ENCODE results near the gene ABR.
"Not testable (repeated sequence)": the region's sequence is repeated elsewhere in the genome, so short reads cannot be mapped to it uniquely, and the experiment has no call there.

The ABR gene

DNA sequence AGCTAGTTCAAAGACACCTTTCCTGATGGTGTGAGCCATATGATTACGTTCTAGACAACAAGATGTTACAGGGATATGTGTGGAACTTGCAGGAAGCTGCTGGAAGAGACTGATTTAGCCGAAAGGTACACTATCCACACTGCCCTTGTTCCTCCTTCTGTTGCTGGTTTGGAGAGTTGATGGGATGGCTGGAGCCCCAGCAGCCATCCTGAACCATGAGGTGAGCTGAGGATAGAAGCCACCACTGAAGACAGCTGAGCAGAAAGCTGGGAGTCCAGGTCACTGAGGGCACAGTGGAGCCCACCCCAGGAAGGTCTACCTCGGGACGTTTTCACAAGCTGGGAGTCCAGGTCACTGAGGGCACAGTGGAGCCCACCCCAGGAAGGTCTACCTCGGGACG, 51.3 kb downstream of the ABR start:
- H3K4me1 Mint-ChIP-seq (ENCODE audit: low read depth); H3K27me3 Mint-ChIP-seq; H3K9me3 Mint-ChIP-seq (ENCODE audit: low read depth); H3K4me3 Mint-ChIP-seq; H3K27ac Mint-ChIP-seq; H3K36me3 Mint-ChIP-seq: not testable (repeated sequence)

DNA sequence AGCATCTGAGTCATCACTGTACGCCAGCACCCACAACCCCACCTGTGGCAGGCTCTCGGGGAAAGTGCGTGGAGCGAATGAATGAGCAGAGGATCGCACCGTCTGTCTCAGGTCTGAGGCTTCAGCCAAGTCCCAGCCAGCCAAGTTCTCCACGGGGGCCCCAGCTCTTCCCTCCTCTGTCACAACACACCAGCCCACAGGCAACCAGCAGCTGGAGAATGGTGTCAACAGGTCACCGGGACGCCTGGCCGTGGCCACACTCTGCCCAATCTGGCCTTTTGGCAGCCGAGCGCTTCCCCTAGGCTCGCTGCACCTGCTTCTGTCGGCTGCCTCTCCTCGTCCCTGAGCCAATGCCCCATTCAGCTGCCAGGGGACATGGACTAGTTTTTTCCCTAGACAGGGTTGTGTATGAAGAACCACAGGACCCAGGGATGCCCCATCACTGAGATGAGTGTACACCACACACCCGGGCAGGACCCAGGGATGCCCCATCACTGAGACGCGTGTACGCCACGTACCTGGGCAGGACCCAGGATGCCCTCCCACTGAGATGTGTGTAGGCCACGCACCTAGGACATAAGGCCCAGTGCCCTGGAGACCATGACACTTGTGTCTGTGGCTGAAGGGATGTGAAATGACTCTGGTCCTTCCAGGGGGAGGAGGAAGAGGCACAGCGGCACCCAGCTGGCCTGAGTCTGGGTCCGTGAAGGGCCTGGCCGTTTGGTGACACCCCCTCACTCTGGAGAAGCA, 52.8 kb downstream of the ABR start:
- Mint-ChIP-seq H3K27ac (no peak overlapping the region), H3K4me3 (no peak overlapping the region), H3K9me3 (ENCODE audit: low read depth) (no peaks in the 10 kb centered on the region), H3K4me1 (ENCODE audit: low read depth) (peaks cover 7% of the 10 kb centered on the region), H3K36me3 (peaks cover 7% of the 10 kb centered on the region), H3K27me3 (peaks cover 2% of the 10 kb centered on the region)

DNA sequence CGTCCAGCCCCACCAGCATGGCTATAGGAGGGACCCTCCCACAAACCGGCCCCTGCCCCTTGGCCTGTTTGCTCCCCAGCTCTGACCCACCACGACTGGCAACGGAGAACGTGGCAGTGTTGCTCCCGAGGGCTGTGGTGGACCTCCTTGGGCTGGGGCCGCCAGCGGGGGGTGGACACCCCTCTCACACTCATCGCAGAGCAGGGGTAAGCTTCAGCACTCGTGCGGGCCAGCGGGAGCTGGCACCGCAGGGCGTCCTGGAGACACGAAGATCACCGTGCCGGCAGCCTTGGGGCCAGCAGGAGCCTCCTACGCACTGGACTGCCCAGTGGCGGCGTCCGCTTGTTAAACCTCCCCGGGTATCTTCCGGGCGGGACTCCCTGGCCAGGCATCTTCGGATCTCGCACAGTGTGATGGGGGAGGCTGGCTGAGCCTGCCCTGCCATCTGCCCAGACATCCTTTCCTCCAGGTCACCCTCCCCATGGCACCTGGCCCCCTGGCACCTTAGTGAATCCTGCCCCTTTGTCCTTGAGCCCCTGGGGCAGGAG, 53.5 kb downstream of the ABR start:
- Mint-ChIP-seq H3K27ac (no peak overlapping the region), H3K9me3 (ENCODE audit: low read depth) (no peaks in the 10 kb centered on the region), H3K36me3 (peaks cover 7% of the 10 kb centered on the region), H3K4me3 (no peak overlapping the region), H3K27me3 (peaks cover 2% of the 10 kb centered on the region), H3K4me1 (ENCODE audit: low read depth) (peaks cover 7% of the 10 kb centered on the region)

DNA sequence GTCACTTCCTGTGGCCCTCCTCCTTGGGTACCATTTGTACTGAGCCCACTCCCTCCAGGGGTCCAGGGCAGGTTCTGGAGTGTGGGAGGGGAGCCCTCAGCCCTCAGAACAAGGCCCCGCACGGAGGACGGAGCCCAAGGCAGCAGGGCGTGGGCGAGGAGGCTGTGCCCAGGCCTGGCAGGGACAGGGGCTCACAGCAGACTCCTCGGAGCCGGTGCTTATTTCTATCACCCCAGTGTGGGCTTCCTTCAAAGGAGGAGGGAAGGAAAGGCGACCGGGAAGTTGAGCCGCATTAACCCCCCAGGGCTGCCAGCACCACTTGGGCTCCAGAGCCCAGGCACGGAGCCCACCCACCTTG, 54.0 kb downstream of the ABR start:
- no peaks in the 10 kb centered on the region for H3K9me3 Mint-ChIP-seq (ENCODE audit: low read depth)

DNA sequence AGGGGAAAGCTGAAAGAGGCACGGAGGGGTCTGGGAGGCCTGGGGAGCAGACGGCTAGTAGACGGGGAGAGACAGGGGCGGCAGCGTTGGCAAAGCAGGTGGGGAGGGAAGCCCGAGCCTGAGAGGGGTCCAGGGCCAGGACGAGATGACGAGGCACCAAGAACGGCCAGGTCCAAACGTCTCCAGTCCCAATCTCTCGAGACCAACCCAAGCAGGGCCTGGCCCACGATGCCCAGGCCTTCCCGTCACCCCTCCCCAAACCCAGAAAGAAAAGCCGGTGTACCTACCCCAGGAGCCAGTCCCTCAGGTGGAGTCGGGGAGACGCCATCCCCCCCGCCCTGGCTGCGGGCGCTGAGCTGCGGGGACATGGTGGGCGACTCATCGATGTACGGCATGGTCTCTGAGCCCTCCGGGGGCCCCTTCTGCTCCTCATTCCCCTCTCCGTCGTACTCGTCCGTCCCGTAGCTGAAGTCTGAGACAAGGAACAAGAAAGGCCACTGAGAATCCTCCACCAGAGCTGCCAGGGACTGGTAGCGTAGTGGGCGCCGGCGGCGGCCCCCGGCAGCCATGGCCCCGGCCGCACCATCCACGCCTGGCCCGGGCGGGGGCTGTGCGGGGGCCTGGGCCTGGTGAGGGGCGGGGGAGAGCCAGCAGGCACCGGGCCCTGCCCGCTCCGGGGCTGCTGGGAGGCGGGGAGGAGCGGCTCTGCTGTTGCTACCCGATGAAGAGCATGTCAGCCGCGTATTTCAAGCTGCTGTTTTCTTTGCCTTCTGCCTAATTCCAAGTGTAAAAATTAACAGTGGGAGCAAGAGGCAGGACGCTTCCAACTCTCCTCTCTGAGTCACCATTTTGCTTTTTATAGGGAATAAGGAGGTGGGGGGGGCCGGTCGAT, 54.6 kb downstream of the ABR start:
- peaks cover 7% of the 10 kb centered on the region for H3K36me3 Mint-ChIP-seq
- no peak overlapping the region for H3K4me3 Mint-ChIP-seq
- H3K27ac Mint-ChIP-seq, result no peak overlapping the region
- H3K9me3 Mint-ChIP-seq (ENCODE audit: low read depth), result no peaks in the 10 kb centered on the region
- peaks cover 7% of the 10 kb centered on the region for H3K4me1 Mint-ChIP-seq (ENCODE audit: low read depth)
- peaks cover 2% of the 10 kb centered on the region for H3K27me3 Mint-ChIP-seq

More for the DNA sequence above, 54.0 kb downstream of the ABR start:
- Mint-ChIP-seq H3K27me3 (peaks cover 2% of the 10 kb centered on the region), H3K4me3 (no peak overlapping the region), H3K36me3 (peaks cover 7% of the 10 kb centered on the region), H3K27ac (no peak overlapping the region), H3K4me1 (ENCODE audit: low read depth) (peaks cover 7% of the 10 kb centered on the region)

DNA sequence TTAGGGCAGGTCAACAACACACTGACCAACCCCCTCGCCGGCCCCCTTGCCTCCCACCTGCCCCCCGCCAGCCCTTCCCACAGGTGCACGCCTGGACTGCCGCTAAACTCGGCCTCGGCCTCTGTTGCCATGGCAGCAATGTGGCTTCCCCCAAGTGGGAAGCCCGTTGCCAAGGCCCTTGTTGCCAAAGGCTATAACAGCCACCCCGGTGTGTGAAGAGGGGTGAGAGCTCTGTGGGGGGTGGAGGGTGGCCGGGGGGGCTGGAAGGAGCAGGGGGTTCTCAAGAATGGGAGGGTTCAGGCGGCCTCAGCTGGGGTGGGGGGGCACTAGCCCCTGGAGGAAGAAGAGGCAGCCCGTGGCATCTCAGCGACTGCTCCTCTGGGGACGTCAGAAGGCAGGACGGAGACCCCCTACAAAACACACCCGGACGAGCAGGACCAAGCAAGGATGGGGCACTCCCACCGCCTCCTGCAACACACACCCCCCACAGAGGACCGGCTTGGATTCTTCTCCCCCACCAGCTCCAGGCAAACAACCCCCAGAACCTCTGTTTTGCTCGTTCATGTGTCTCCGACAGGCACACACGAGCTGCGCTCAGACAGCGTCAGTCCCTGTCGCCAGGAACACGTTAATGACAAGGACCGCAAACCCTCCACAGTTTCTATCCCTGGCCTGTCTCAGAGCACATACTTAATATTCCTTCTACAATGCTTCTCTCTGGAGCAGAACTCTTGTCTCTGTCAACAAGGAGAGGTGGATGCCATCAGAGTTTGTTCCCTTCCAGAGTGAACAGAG, 55.7 kb downstream of the ABR start:
- H3K36me3 Mint-ChIP-seq, result peaks cover 7% of the 10 kb centered on the region
- no peaks in the 10 kb centered on the region for H3K9me3 Mint-ChIP-seq (ENCODE audit: low read depth)
- H3K27ac Mint-ChIP-seq, result no peak overlapping the region
- peaks cover 7% of the 10 kb centered on the region for H3K4me1 Mint-ChIP-seq (ENCODE audit: low read depth)
- peaks cover 2% of the 10 kb centered on the region for H3K27me3 Mint-ChIP-seq
- no peak overlapping the region for H3K4me3 Mint-ChIP-seq

DNA sequence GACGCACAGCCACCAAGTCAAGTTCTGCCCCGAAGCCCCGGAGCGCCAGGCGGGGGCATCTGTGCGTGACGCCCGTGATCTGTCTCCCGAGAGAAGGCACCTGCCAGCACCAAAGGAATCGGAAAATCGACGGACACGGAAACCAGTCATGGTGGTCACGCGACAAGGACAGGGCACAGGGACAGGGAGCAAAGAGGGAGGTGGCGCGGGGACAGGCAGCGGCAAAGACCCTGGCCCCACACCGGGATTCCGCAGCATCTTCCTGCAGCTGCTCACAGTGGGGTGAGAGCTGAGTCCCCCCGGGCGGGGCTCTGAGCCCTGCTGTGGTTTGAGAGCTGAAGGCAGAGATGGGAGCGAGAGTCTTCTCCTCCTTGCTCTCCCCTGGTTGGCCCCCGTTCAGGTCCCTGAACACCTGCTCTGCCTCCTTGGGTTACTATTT, 56.4 kb downstream of the ABR start:
- Mint-ChIP-seq H3K27ac (no peak overlapping the region), H3K4me1 (ENCODE audit: low read depth) (peaks cover 7% of the 10 kb centered on the region), H3K9me3 (ENCODE audit: low read depth) (no peaks in the 10 kb centered on the region), H3K36me3 (peaks cover 4% of the 10 kb centered on the region), H3K4me3 (no peak overlapping the region), H3K27me3 (peaks cover 2% of the 10 kb centered on the region)

DNA sequence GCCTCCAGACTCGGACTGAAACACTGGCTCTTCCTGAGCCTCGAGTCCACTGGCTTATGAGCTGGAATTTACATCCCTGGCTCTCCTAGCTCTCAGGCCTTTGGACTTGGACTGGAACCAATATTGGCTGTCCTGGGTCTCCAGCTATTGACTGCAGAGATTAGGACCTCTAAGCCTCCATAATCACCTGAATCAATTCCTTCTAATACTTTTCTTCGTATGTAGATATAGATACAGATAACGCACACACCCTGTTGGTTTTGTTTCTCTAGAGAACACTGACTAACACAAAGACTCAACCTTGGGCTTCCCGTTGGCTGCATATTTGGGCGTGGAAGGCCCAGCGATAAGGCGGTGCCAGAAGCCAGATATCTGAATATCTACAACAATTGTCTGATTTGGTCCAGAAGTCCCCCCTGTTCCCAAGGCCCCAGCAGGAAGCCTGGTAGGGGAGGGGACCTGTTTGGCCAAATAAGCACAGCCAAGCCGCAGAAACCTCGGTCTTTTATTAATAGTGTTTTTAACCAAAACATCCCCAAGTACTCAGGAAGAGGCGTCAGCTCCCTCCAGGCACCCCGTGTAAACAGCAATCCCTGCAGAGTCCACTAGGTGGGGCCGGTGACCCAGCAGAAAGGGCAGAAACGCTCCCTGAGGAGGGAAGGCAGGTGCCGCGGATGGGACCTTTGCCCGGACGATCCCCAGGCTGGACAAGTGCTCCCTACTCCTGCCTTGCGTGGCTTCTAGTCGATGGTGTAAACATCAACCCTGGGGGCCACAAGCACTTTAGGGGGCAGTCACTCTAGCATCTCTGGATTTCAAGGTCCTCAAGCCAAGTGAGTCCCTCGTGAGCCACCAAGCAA, 57.0 kb downstream of the ABR start:
- H3K36me3 Mint-ChIP-seq, result peaks cover 3% of the 10 kb centered on the region
- peaks cover 2% of the 10 kb centered on the region for H3K27me3 Mint-ChIP-seq
- no peak overlapping the region for H3K4me3 Mint-ChIP-seq
- peaks cover 7% of the 10 kb centered on the region for H3K4me1 Mint-ChIP-seq (ENCODE audit: low read depth)
- no peaks in the 10 kb centered on the region for H3K9me3 Mint-ChIP-seq (ENCODE audit: low read depth)
- no peak overlapping the region for H3K27ac Mint-ChIP-seq

DNA sequence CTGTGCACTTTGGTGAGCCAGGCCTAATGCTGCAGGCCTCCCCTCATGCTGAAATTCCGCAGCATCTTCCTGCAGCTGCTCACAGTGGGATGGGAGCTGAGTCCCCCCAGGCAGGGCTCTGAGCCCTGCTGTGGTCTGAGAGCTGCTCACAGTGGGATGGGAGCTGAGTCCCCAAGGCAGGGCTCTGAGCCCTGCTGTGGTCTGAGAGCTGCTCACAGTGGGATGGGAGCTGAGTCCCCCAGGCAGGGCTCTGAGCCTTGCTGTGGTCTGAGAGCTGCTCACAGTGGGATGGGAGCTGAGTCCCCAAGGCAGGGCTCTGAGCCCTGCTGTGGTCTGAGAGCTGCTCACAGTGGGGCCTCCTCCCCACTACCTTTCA, 58.4 kb downstream of the ABR start:
- not testable (repeated sequence) for H3K27me3 Mint-ChIP-seq; H3K36me3 Mint-ChIP-seq; H3K4me1 Mint-ChIP-seq (ENCODE audit: low read depth); H3K9me3 Mint-ChIP-seq (ENCODE audit: low read depth); H3K27ac Mint-ChIP-seq; H3K4me3 Mint-ChIP-seq

DNA sequence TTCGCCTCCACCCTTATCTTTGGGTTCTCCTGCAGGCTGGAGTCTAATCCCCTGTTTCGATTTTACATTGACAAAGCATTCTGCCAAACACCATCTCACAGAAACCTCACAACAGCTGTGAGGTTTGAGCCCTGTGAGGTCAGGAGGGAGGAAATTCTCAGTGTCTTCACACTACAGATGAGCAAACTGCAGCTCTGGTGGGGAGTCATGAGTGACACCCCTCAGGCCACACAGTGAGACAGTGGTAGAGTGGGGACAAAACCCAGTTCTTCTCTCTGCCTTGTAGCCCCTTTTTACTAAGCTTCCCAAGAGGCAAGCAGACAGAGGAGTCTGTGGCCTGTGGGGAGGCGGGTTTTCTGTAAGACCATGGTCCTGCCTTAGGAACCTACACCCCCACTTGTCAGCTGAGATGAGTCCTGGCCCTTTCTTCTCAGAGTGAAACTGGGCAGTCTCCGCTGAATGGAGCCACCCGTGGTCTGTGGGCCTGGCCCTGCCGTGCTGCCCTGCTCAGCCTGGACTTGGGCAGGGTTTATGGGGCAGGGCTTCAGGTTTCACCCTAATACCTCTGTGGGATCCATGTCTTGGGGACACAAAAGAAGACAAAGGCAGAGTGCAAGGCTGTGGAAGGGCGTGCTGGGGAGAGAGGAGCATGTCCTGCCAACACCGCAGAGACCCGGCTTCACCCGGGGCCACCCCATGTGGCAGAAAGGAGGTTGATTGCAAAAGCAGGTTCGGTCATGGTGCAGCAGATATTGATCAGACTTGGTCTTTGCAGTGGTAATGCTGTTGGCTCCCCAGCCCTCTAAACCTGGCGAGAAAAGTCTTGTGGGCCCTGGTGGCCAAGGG, 59.0 kb downstream of the ABR start:
- no peaks in the 10 kb centered on the region for H3K9me3 Mint-ChIP-seq (ENCODE audit: low read depth)

DNA sequence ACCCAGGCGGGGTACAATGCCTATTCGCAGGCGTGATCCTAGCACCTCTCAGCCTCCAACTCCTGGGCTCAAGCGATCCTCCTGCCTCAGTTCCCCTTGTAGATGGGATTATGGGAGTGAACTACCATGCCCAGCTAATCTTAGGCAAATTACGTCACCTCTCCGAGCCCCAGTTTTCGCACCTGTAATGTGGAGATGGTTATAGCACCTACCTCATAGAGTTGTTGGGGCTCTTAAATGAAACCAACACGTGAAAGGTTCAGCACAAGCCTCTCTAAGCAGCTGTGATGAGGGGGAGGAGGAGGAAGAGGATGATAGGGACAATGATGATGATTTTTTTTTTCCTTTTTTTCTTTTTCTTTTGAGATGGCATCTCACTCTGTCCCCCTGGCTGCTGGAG, 59.9 kb downstream of the ABR start:
- no peak overlapping the region for H3K27ac Mint-ChIP-seq
- H3K4me1 Mint-ChIP-seq (ENCODE audit: low read depth), result peaks cover 16% of the 10 kb centered on the region
- H3K36me3 Mint-ChIP-seq, result peaks cover 3% of the 10 kb centered on the region
- H3K27me3 Mint-ChIP-seq, result peaks cover 2% of the 10 kb centered on the region
- no peaks in the 10 kb centered on the region for H3K9me3 Mint-ChIP-seq (ENCODE audit: low read depth)
- no peak overlapping the region for H3K4me3 Mint-ChIP-seq

More for the DNA sequence above, 59.0 kb downstream of the ABR start:
- Mint-ChIP-seq H3K27me3 (peaks cover 2% of the 10 kb centered on the region), H3K4me1 (ENCODE audit: low read depth) (peaks cover 9% of the 10 kb centered on the region), H3K36me3 (peaks cover 3% of the 10 kb centered on the region), H3K4me3 (no peak overlapping the region), H3K27ac (no peak overlapping the region)

DNA sequence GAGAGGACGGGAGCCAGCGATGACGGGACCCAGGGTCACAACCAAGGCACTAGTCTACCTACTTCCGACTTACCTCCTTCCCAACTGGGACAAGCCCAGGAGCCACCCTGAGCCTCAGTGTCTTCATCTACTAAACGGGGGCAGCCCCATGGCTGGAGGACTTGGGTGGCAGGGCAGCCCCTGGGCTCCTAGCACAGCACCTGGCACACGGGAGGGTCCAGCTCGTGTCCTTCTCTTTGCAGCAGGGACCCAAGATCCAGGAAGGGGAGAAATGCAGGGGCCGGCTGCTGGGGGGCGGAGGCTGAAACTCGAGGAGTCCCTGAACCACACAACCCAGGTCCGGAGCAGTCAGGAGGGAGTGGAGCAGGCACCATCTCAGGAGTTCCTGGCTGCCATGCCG, 63.2 kb downstream of the ABR start:
- peaks cover 21% of the 10 kb centered on the region for H3K4me1 Mint-ChIP-seq (ENCODE audit: low read depth)
- no peaks in the 10 kb centered on the region for H3K36me3 Mint-ChIP-seq
- no peaks in the 10 kb centered on the region for H3K9me3 Mint-ChIP-seq (ENCODE audit: low read depth)
- H3K4me3 Mint-ChIP-seq, result no peak overlapping the region
- H3K27me3 Mint-ChIP-seq, result no peaks in the 10 kb centered on the region
- H3K27ac Mint-ChIP-seq, result no peak overlapping the region

DNA sequence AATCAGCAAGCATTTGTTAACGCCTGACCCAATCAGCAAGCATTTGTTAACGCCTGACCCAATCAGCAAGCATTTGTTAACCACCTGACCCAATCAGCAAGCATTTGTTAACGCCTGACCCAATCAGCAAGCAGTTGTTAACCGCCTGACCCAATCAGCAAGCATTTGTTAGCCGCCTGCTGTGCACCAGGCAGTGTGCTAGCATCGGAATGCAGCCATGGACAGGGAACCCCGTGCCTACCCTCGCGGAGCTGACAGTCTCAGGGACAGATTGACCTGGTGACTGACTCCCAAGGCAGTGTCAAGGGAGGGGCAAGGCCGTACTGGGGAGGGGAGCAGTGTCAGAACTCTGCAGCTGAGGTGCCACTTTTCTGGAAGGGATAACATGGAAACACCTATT, 66.9 kb downstream of the ABR start:
- no peak overlapping the region for H3K4me3 Mint-ChIP-seq
- peaks cover 35% of the 10 kb centered on the region for H3K4me1 Mint-ChIP-seq (ENCODE audit: low read depth)
- no peaks in the 10 kb centered on the region for H3K9me3 Mint-ChIP-seq (ENCODE audit: low read depth)
- no peak overlapping the region for H3K27ac Mint-ChIP-seq
- no peaks in the 10 kb centered on the region for H3K36me3 Mint-ChIP-seq
- no peaks in the 10 kb centered on the region for H3K27me3 Mint-ChIP-seq

All from activated naive CD8-positive, alpha-beta T cell (primary cell).